MM.1S (cell line): Measurements from ENCODE around the gene KIAA1671.
A peak's percentile ranks its signal among the peaks of the same experiment; 100 is the strongest.
"Not testable (repeated sequence)": the region's sequence is repeated elsewhere in the genome, so short reads cannot be mapped to it uniquely, and the experiment has no call there.

Experiments
- DNase-seq: peaks from one replicate; pipeline ENCODE4 v3.0.0-alpha.2; 2015
- H2AFZ ChIP-seq: fragments of 300-600 bp; sonication (generic); 2 replicates; pipeline ENCODE4 v1.6.0; 2016; ENCODE audit warnings: antibody characterized with exemption, low read length
- H3F3A ChIP-seq: fragments of 300-600 bp; sonication (generic); 2 replicates; pipeline ENCODE4 v1.6.1; 2016; ENCODE audit warnings: mild to moderate bottlenecking, antibody characterized with exemption, low read length, moderate library complexity, mixed read lengths; ENCODE audit not compliant: insufficient read depth
- H3K27ac ChIP-seq: fragments of 300-600 bp; sonication (generic); 2 replicates; pipeline ENCODE4 v1.5.1; 2016; ENCODE audit warnings: mild to moderate bottlenecking, low read length
- H3K27me3 ChIP-seq: fragments of 300-600 bp; sonication (generic); replicated peaks from 2 replicates; pipeline ENCODE4 v1.6.0; 2016; ENCODE audit warnings: low read length; ENCODE audit not compliant: insufficient read depth
- H3K36me3 ChIP-seq: fragments of 300-600 bp; sonication (generic); replicated peaks from 2 replicates; pipeline ENCODE4 v1.6.1; 2016; ENCODE audit warnings: mild to moderate bottlenecking, low read length, mixed read lengths; ENCODE audit not compliant: insufficient read depth
- H3K4me1 ChIP-seq: fragments of 300-600 bp; sonication (generic); 2 replicates; pipeline ENCODE4 v1.6.1; 2016; ENCODE audit warnings: low read length, mixed read lengths
- H3K4me2 ChIP-seq: fragments of 300-600 bp; sonication (generic); 2 replicates; pipeline ENCODE4 v1.6.0; 2016; ENCODE audit warnings: low read depth, low read length
- H3K4me3 ChIP-seq: fragments of 300-600 bp; sonication (generic); 2 replicates; pipeline ENCODE4 v1.5.1; 2016; ENCODE audit warnings: low read length, mixed read lengths
- H3K79me2 ChIP-seq: fragments of 300-600 bp; sonication (generic); 2 replicates; pipeline ENCODE4 v1.6.1; 2016; ENCODE audit warnings: mixed run types, low read length, mixed read lengths
- H3K9ac ChIP-seq: fragments of 300-600 bp; sonication (generic); 2 replicates; pipeline ENCODE4 v1.6.1; 2016; ENCODE audit warnings: low read length, mixed read lengths
- H3K9me2 ChIP-seq: fragments of 300-600 bp; sonication (generic); replicated peaks from 2 replicates; pipeline ENCODE4 v1.6.1; 2016; ENCODE audit warnings: mild to moderate bottlenecking, low read length, mixed read lengths; ENCODE audit not compliant: insufficient read depth
- H3K9me3 ChIP-seq: fragments of 300-600 bp; sonication (generic); replicated peaks from 2 replicates; pipeline ENCODE4 v1.6.1; 2016; ENCODE audit warnings: mild to moderate bottlenecking, low read length, mixed read lengths; ENCODE audit not compliant: insufficient read depth
- H4K20me1 ChIP-seq: fragments of 300-600 bp; sonication (generic); 2 replicates; pipeline ENCODE4 v1.6.1; 2016; ENCODE audit warnings: mild to moderate bottlenecking, low read length, moderate library complexity, mixed read lengths; ENCODE audit not compliant: insufficient read depth
- EZH2 ChIP-seq: fragments of 300-600 bp; sonication (generic); optimal IDR thresholded peaks from 2 replicates; pipeline ENCODE3; 2017; ENCODE audit warnings: low read depth, mild to moderate bottlenecking, antibody characterized with exemption, low read length, mixed read lengths
- EZH2phosphoT487 ChIP-seq: fragments of 300-600 bp; sonication (generic); IDR thresholded peaks from 2 replicates; pipeline ENCODE4 v1.6.1; 2018; ENCODE audit warnings: antibody characterized with exemption, low read length
- TF ChIP-seq, protein P1 (sequence below): fragments of 300-600 bp; sonication (generic); IDR thresholded peaks from 2 replicates; pipeline ENCODE4 v1.5.1; 2016; ENCODE audit warnings: antibody characterized with exemption, low read length, mixed read lengths

The KIAA1671 gene

DNA sequence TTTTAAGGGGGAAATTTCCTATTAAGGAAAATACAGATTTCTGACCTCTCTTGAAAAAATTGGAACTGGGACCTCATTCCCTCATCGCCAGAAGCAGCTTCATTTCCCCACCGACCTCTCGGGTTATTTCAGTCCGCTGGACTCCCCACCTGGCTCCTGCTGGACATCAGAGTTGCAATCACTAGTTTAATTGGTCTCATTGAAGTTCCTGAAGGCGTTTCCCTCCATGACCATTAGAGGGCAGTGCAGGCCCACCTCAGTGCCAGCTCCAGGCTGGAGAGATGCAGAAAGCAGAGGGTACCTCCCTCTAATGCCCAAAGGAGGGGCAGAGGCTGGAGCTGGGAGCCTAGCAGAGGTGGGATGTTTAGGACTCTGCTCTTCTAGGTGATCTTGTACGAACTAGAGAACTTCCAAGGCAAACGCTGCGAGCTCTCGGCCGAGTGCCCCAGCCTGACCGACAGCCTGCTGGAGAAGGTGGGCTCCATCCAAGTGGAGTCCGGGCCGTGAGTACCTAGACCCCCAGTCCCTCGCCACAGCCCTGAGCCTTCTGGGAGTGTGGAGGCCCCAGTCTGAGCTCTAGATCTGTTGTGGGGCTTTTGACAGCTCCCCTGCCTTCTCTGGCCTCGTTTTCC, 249.9 kb downstream of the KIAA1671 start:
- no peaks in the 10 kb centered on the region for H3K36me3 ChIP-seq
- H3K4me3 ChIP-seq, result no peak overlapping the region
- no peaks in the 10 kb centered on the region for H3F3A ChIP-seq
- no peaks in the 10 kb centered on the region for H4K20me1 ChIP-seq
- peaks cover 72% of the 10 kb centered on the region for H3K27me3 ChIP-seq
- no peaks in the 10 kb centered on the region for H3K9me3 ChIP-seq
- H3K27ac ChIP-seq, result no peak overlapping the region
- no peak overlapping the region for H3K4me2 ChIP-seq
- peak; percentile 50 for DNase-seq
- no peaks in the 10 kb centered on the region for H3K79me2 ChIP-seq
- TF ChIP-seq, protein P1, sequence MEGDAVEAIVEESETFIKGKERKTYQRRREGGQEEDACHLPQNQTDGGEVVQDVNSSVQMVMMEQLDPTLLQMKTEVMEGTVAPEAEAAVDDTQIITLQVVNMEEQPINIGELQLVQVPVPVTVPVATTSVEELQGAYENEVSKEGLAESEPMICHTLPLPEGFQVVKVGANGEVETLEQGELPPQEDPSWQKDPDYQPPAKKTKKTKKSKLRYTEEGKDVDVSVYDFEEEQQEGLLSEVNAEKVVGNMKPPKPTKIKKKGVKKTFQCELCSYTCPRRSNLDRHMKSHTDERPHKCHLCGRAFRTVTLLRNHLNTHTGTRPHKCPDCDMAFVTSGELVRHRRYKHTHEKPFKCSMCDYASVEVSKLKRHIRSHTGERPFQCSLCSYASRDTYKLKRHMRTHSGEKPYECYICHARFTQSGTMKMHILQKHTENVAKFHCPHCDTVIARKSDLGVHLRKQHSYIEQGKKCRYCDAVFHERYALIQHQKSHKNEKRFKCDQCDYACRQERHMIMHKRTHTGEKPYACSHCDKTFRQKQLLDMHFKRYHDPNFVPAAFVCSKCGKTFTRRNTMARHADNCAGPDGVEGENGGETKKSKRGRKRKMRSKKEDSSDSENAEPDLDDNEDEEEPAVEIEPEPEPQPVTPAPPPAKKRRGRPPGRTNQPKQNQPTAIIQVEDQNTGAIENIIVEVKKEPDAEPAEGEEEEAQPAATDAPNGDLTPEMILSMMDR, result peak; percentile 87
- TF ChIP-seq EZH2phosphoT487, result no peak
- H3K9me2 ChIP-seq, result no peaks in the 10 kb centered on the region
- no peaks in the 10 kb centered on the region for H3K4me1 ChIP-seq
- H3K9ac ChIP-seq, result no peak overlapping the region
- H2AFZ ChIP-seq, result no peak overlapping the region

DNA sequence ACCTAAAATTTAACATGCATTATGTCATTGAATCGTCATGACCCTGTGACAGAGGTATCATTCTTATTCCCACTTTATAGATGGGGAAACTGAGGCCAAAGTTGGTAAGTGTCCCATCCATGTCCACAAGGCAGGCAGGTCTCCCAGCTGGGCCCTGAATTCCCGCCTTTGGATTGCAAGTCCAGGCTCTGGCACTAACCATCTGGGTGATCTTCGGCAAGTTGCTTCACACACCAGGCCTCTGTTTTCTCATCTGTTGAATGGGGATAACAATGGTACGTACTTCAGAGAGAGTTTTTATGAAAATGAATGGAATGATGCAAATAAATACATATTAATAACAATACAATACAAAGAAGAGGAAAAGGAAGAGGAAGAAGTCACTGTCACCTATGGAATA, 250.6 kb downstream of the KIAA1671 start:
- no peaks in the 10 kb centered on the region for H3K9me2 ChIP-seq
- H3K4me3 ChIP-seq, result no peak overlapping the region
- H3K4me2 ChIP-seq, result no peak overlapping the region
- no peak overlapping the region for H3K9ac ChIP-seq
- TF ChIP-seq, protein P1, result no peak
- TF ChIP-seq EZH2, result no peak
- no peak for TF ChIP-seq EZH2phosphoT487
- H3K36me3 ChIP-seq, result no peaks in the 10 kb centered on the region
- DNase-seq, result no peak
- H3F3A ChIP-seq, result no peaks in the 10 kb centered on the region
- no peak overlapping the region for H3K27ac ChIP-seq
- H3K79me2 ChIP-seq, result no peaks in the 10 kb centered on the region
- no peaks in the 10 kb centered on the region for H3K9me3 ChIP-seq
- H4K20me1 ChIP-seq, result no peaks in the 10 kb centered on the region
- H3K27me3 ChIP-seq, result peaks cover 72% of the 10 kb centered on the region
- H2AFZ ChIP-seq, result no peak overlapping the region
- H3K4me1 ChIP-seq, result no peaks in the 10 kb centered on the region

- not testable (repeated sequence) for H3K9ac ChIP-seq, H3K4me2 ChIP-seq, DNase-seq, H3K79me2 ChIP-seq, H3K36me3 ChIP-seq, H3K9me3 ChIP-seq, H3K4me3 ChIP-seq, H4K20me1 ChIP-seq, H3K9me2 ChIP-seq, H3K4me1 ChIP-seq, H3F3A ChIP-seq, H3K27ac ChIP-seq, H2AFZ ChIP-seq
- peaks cover 62% of the 10 kb centered on the region for H3K27me3 ChIP-seq
These were observed 252.0 kb downstream of the KIAA1671 start for GRCh38 chr22:25204547-25204946.

GRCh38 chr22:25205847-25206246, 253.3 kb downstream of the KIAA1671 start:
- Histone ChIP-seq H3K36me3 (no peaks in the 10 kb centered on the region), H2AFZ (no peak overlapping the region), H3F3A (no peaks in the 10 kb centered on the region), H3K27ac (no peak overlapping the region), H3K4me2 (no peak overlapping the region), H3K9me3 (no peaks in the 10 kb centered on the region), H3K4me3 (no peak overlapping the region), H3K4me1 (no peaks in the 10 kb centered on the region), H3K9me2 (no peaks in the 10 kb centered on the region), H3K79me2 (no peaks in the 10 kb centered on the region), H3K9ac (no peak overlapping the region), H3K27me3 (peaks cover 56% of the 10 kb centered on the region), H4K20me1 (no peaks in the 10 kb centered on the region)
- DNase-seq, result no peak
- no peak for TF ChIP-seq EZH2
- TF ChIP-seq, protein P1, result no peak
- TF ChIP-seq EZH2phosphoT487, result no peak
